Right forelimb (tissue), 1 donor: ENCODE results near the gene KLRG1.

Experiments used
- DNase-seq: peaks from one replicate; pipeline ENCODE4 v3.0.0-alpha.2; 2018

The KLRG1 gene

DNA sequence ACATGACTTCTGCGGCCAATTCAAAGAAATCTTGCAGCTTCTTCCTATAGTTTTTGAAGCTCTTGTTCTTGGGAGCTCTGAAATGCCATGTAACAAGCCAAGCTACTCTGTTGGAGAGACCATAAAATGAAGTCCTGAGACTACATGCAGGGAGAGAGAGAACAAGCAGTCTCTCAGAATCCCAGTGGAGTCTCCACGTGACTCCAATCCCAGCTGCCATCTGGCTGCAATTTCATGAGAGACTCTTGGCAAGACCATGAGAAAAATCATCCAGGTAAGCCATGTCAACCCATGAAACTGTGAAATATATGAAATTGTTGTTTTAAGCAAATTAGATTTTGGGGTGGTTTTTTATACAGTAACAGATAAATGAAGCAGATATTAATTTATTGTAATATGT lies 54.4 kb downstream of the KLRG1 start:
- no peak for DNase-seq

DNA sequence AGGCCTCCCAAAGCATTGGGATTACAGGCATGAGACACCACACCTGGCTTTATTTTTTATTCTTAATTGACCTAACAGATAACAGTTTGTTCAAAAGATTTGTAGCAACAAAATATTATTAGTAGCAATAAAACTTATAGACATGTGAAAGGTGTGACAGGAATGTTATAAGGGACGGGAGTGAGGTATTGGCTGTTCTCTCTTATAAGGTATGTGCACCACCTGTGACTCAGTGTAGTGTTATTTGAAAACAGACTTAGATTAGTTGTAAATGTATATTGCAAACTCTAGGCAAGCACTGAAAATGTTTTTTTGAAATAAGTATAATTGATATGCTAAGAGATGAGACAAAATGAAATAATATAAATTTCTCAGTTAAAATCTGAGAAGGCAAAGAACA lies 57.8 kb downstream of the KLRG1 start:
- no peak for DNase-seq

DNA sequence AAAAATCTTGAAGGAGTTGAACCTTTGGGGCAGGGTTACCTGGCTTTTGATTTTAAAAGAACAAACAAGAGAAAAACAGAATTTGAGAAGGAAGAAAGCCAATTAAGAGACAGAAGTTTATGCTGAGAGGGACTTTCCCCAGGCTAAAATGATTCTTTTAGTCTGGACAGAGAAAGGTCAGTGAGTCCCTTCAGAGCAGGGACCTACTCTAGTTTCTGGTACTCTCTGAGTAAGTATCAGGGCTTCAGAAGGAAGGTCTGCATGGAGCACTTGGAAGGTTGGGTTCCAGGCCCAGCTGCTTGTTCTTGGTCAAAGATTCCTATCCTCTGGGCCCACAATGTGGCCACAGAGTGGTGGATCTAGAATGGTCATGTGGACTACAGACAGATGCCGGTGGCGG lies 59.6 kb downstream of the KLRG1 start:
- DNase-seq = no peak

DNA sequence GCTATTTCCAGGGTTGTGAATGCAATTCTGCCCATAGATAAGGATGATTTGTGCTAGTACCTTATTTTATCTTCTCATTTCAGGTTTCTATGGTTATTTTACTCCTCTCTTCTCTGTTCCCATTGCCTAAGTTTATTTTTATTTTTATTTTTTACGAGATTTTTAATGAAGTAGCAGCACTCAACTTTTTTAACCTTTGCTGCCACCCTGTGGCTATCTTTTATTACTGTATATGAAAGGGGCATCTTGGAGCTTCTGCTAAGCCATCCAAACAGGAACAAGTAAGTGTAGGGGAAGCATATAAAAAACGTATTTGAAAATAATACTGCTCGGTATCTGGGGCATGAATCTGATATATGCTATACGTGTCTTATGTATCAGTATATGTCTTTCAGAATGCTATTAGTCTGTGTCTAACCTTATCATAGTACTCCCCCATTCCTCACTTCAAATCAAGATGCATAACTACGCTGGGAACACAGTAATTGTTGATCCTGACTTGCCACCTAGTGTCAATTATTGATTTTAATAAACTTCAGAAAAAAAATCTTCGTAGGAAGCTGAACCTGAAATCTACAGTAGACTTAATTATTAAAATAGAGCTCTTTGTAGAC lies 60.3 kb downstream of the KLRG1 start:
- no peak for DNase-seq

DNA sequence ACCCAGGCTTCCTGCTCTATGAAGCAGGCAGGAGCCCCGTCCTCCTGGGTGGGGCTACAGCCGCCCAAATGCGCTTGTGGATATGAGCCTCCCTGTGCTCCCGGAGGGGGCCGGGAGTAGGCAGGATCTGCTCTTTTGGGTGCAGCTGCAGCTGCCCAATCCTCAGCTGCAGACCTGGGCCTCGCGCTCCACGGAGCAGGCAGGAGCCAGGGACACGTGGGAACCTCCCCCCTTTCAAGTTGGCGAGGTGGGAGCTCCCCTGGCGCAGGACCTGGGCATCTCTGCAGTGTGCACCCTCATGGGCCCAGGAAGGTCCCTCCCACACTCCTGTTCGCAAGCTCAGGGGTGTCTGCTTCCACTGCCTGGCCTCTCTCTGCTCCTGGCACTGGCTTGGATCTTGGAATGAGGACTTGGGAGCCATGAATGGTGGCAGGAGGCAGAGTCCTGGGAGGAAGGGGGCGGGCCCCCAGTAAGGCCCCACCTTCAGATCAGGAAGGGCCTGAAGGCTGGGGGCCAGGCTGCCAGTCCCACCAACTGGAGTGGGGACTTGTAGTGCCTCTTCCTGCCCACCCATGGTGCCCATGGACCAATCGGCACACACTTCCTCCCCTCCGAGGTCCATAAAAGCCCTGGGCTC lies 61.3 kb downstream of the KLRG1 start:
- DNase-seq = no peak

DNA sequence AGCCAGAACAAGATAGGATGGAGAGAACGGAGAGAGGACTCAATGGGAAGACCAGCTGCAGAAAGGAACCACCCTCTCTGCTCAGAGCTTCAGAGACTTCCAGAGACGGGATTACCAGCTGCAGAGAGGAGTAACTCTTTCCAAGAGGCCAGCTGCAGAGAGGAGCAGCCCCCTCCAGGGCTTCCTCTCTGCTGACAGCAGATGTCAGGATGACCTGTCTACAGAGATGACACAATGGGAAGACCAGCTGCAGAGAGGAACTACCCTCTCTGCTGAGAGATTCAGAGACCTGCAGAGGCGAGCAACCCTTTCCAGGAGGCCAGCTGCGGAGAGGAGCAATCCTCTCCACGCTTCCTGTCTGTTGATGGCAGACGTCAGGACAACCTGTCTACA lies 61.8 kb downstream of the KLRG1 start:
- no peak for DNase-seq

DNA sequence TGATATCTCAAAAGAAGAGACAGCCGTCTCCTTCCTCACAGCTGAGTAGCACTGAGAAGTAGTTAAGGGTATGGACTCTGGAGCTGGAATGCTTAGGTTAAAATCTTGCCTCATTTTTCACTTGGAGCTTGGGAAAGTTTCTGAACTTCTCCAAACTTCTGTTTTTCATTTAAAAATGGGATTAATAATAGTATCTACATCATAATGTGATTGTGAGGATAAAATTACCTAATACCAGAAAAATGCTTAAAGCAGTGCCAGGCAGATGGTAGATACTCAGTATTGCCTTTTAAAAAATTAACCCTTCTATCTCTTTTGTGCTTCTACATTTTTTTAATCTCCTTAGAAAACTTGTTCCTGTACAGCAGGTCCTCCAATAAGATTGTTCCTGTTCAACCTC lies 63.3 kb downstream of the KLRG1 start:
- DNase-seq = no peak
